ENCODE results near the gene LYST. TPM values are rescaled to one million over a fixed set of nuclear protein-coding genes. Genes with fewer than 3 reads are reported as not detected.
"Not testable (repeated sequence)": the region's sequence is repeated elsewhere in the genome, so short reads cannot be mapped to it uniquely, and the experiment has no call there.

Gene LYST
- total RNA-seq, 1 experiment from 2014 or later = 1.0 TPM

GRCh38 chr1:235661568-235661967 is 205.1 kb downstream of the LYST start:
- DNase-seq (ENCODE audit: low spot score) = no peak

GRCh38 chr1:235659186-235659771 is 207.4 kb downstream of the LYST start:
- DNase-seq (ENCODE audit: low spot score) = no peak

GRCh38 chr1:235657747-235658526 is 208.8 kb downstream of the LYST start:
- peak; percentile 16 for DNase-seq (ENCODE audit: low spot score)

- DNase-seq (ENCODE audit: low spot score) = peak; percentile 12
Measured at GRCh38 chr1:235657269-235657668, 209.4 kb downstream of the LYST start.

- DNase-seq (ENCODE audit: low spot score) = no peak
Measured at GRCh38 chr1:235652364-235652763, 214.3 kb downstream of the LYST start.

- DNase-seq (ENCODE audit: low spot score) = no peak
Measured at GRCh38 chr1:235651170-235651806, 215.4 kb downstream of the LYST start.

- no peak for DNase-seq (ENCODE audit: low spot score)
Measured at GRCh38 chr1:235650341-235651169, 216.2 kb downstream of the LYST start.

GRCh38 chr1:235649368-235650163 is 217.1 kb downstream of the LYST start, which contains the start of gene GNG4:
Gene GNG4 (minus strand): TSS chr1:235649784. CDS start chr1:235583838, 65,946 bp downstream.
- DNase-seq (ENCODE audit: low spot score) = no peak

- peak; percentile 49 for DNase-seq (ENCODE audit: low spot score)
Measured at GRCh38 chr1:235648954-235649367, 217.7 kb downstream of the LYST start.

GRCh38 chr1:235648407-235648907 is 218.2 kb downstream of the LYST start:
- DNase-seq (ENCODE audit: low spot score) = peak; percentile 19

GRCh38 chr1:235647537-235647936 is 219.2 kb downstream of the LYST start:
- not testable (repeated sequence) for DNase-seq (ENCODE audit: low spot score)

- DNase-seq (ENCODE audit: low spot score) = no peak
Measured at GRCh38 chr1:235646463-235646862, 220.2 kb downstream of the LYST start.

- no peak for DNase-seq (ENCODE audit: low spot score)
Measured at GRCh38 chr1:235644693-235645305, 221.9 kb downstream of the LYST start.

GRCh38 chr1:235643837-235644692 is 222.6 kb downstream of the LYST start:
- no peak for DNase-seq (ENCODE audit: low spot score)

GRCh38 chr1:235642943-235643371 is 223.7 kb downstream of the LYST start:
- DNase-seq (ENCODE audit: low spot score) = no peak

- DNase-seq (ENCODE audit: low spot score) = peak; percentile 40
Measured at GRCh38 chr1:235642011-235642942, 224.4 kb downstream of the LYST start.

GRCh38 chr1:235640580-235640979 is 226.1 kb downstream of the LYST start:
- DNase-seq (ENCODE audit: low spot score) = no peak

All from HT-29 (cell line).